Subcutaneous abdominal adipose tissue (tissue), 5 donors: ENCODE measurements around the gene SLC37A4.
"Not testable (repeated sequence)": the region's sequence is repeated elsewhere in the genome, so short reads cannot be mapped to it uniquely, and the experiment has no call there.

Experiments
- H3K27ac ChIP-seq: one replicate; pipeline ENCODE4 v1.7.0; 2013; ENCODE audit warnings: low read depth, mild to moderate bottlenecking, inconsistent platforms, low read length, moderate library complexity
- H3K27me3 ChIP-seq, 5 donors: one replicate each; pipeline ENCODE4 v1.7.0; 2013; ENCODE audit warnings: low read length in 5 of 5, inconsistent platforms in 1 of 5; ENCODE audit not compliant: control insufficient read depth in 5 of 5, insufficient read depth in 4 of 5
- H3K36me3 ChIP-seq, 5 donors: one replicate each; pipeline ENCODE4 v1.7.0; 2013; ENCODE audit warnings: low read length in 5 of 5; ENCODE audit not compliant: control insufficient read depth in 5 of 5, insufficient read depth in 5 of 5
- H3K4me1 ChIP-seq, 5 donors: one replicate each; pipeline ENCODE4 v1.7.0; 2013; ENCODE audit warnings: low read length in 5 of 5, mild to moderate bottlenecking in 3 of 5, moderate library complexity in 1 of 5; ENCODE audit not compliant: control insufficient read depth in 5 of 5, insufficient read depth in 5 of 5
- H3K4me3 ChIP-seq, 5 donors: one replicate each; pipeline ENCODE4 v1.7.0; 2013; ENCODE audit warnings: low read length in 5 of 5, low read depth in 1 of 5
- H3K9ac ChIP-seq, 5 donors: one replicate each; pipeline ENCODE4 v1.7.0; 2013; ENCODE audit warnings: low read length in 5 of 5, mild to moderate bottlenecking in 4 of 5, moderate library complexity in 3 of 5
- H3K9me3 ChIP-seq, 5 donors: one replicate each; pipeline ENCODE4 v1.7.0; 2013; ENCODE audit warnings: low read length in 5 of 5; ENCODE audit not compliant: control insufficient read depth in 5 of 5
- donor health status: healthy.
- donor health status: healthy.
- donor health status: healthy.
- donor health status: healthy.
- donor health status: healthy.

Gene SLC37A4

GRCh38 chr11:119019996-119020395 lies 10.7 kb downstream of the SLC37A4 start:
- peaks cover 16 to 55% (median 50%) of the 10 kb centered on the region in 5 donors for H3K36me3 ChIP-seq
- H3K4me3 ChIP-seq: peak overlapping the region in 4 of 5 donors; percentile 42 to 99 (median 72)
- no peak overlapping the region for H3K27ac ChIP-seq
- H3K9ac ChIP-seq: peak overlapping the region in 2 of 5 donors; percentile 48 to 97
- peaks cover 8 to 47% (median 39%) of the 10 kb centered on the region in 5 donors for H3K4me1 ChIP-seq
- H3K27me3 ChIP-seq: no peaks in the 10 kb centered on the region
- no peaks in the 10 kb centered on the region for H3K9me3 ChIP-seq

GRCh38 chr11:119018074-119018938 lies 12.4 kb downstream of the SLC37A4 start, which contains the start of the genes RPS25 and TRAPPC4:
Gene RPS25 (minus strand): TSS chr11:119018343. CDS start chr11:119018284, 59 bp downstream.
Gene TRAPPC4 (plus strand): TSS chr11:119018766. CDS start chr11:119018796, 30 bp downstream.
- no peaks in the 10 kb centered on the region for H3K9me3 ChIP-seq
- peak within 1 kb of the TSS; percentile 98 to 100 (median 99) for H3K4me3 ChIP-seq
- no peaks in the 10 kb centered on the region for H3K27me3 ChIP-seq
- H3K9ac ChIP-seq: peak within 1 kb of the TSS; percentile 77 to 97 (median 96)
- H3K27ac ChIP-seq: peak within 1 kb of the TSS; percentile 94
- peaks cover 8 to 39% (median 30%) of the 10 kb centered on the region in 5 donors for H3K4me1 ChIP-seq
- peaks cover 18 to 53% (median 43%) of the 10 kb centered on the region in 5 donors for H3K36me3 ChIP-seq

GRCh38 chr11:119017377-119017776 lies 13.3 kb downstream of the SLC37A4 start:
- H3K36me3 ChIP-seq: peaks cover 25 to 52% (median 44%) of the 10 kb centered on the region in 5 donors
- not testable (repeated sequence) for H3K9me3 ChIP-seq, H3K27me3 ChIP-seq
- peaks cover 8 to 39% (median 30%) of the 10 kb centered on the region in 5 donors for H3K4me1 ChIP-seq
- H3K9ac ChIP-seq: peak overlapping the region; percentile 77 to 97 (median 96)
- H3K4me3 ChIP-seq: peak overlapping the region; percentile 98 to 100 (median 99)
- peak overlapping the region; percentile 94 for H3K27ac ChIP-seq

- Histone ChIP-seq H3K9me3 (no peaks in the 10 kb centered on the region), H3K4me1 (peaks cover 8 to 39% (median 30%) of the 10 kb centered on the region in 5 donors), H3K27me3 (no peaks in the 10 kb centered on the region), H3K27ac (peak overlapping the region; percentile 94), H3K9ac (peak overlapping the region in 4 of 5 donors; percentile 28 to 96 (median 38)), H3K4me3 (peak overlapping the region in 2 of 5 donors; percentile 98 to 100), H3K36me3 (peaks cover 24 to 52% (median 47%) of the 10 kb centered on the region in 5 donors)
Observed at GRCh38 chr11:119016216-119017009, 14.3 kb downstream of the SLC37A4 start.

GRCh38 chr11:119015054-119015611 lies 15.5 kb downstream of the SLC37A4 start:
- H3K27ac ChIP-seq: no peak overlapping the region

GRCh38 chr11:119014209-119014924 lies 16.3 kb downstream of the SLC37A4 start:
- Histone ChIP-seq H3K4me1 (peaks cover 4 to 25% (median 21%) of the 10 kb centered on the region in 5 donors), H3K36me3 (peaks cover 23 to 66% (median 57%) of the 10 kb centered on the region in 5 donors), H3K27ac (no peak overlapping the region), H3K27me3 (no peaks in the 10 kb centered on the region), H3K4me3 (no peak overlapping the region), H3K9me3 (no peaks in the 10 kb centered on the region), H3K9ac (no peak overlapping the region)

More at GRCh38 chr11:119015054-119015611, 15.5 kb downstream of the SLC37A4 start:
- Histone ChIP-seq H3K36me3 (peaks cover 23 to 59% (median 58%) of the 10 kb centered on the region in 5 donors), H3K4me1 (peaks cover 8 to 33% (median 29%) of the 10 kb centered on the region in 5 donors), H3K4me3 (no peak overlapping the region), H3K27me3 (no peaks in the 10 kb centered on the region), H3K9ac (no peak overlapping the region), H3K9me3 (no peaks in the 10 kb centered on the region)

GRCh38 chr11:119012629-119013170 lies 18.0 kb downstream of the SLC37A4 start:
- H3K9me3 ChIP-seq: no peaks in the 10 kb centered on the region
- no peak overlapping the region for H3K27ac ChIP-seq
- H3K4me3 ChIP-seq: no peak overlapping the region
- no peak overlapping the region for H3K9ac ChIP-seq
- H3K4me1 ChIP-seq: peaks cover 4 to 19% (median 16%) of the 10 kb centered on the region in 5 donors
- H3K36me3 ChIP-seq: peaks cover 23 to 73% (median 61%) of the 10 kb centered on the region in 5 donors
- no peaks in the 10 kb centered on the region for H3K27me3 ChIP-seq

GRCh38 chr11:119011476-119012053 lies 19.1 kb downstream of the SLC37A4 start:
- H3K4me3 ChIP-seq: no peak overlapping the region
- no peak overlapping the region for H3K27ac ChIP-seq
- no peaks in the 10 kb centered on the region for H3K9me3 ChIP-seq
- no peak overlapping the region for H3K9ac ChIP-seq
- H3K27me3 ChIP-seq: no peaks in the 10 kb centered on the region
- H3K36me3 ChIP-seq: peaks cover 23 to 81% (median 67%) of the 10 kb centered on the region in 5 donors
- H3K4me1 ChIP-seq: peaks cover 0 to 8% (median 6%) of the 10 kb centered on the region in 5 donors
